Neural cell (in vitro differentiated cells): ENCODE data around the gene MYO1H.

Experiments
- EP300 ChIP-seq: fragments of 450-650 bp; conservative IDR thresholded peaks from 2 replicates; pipeline ENCODE4 v1.6.1; 2014; ENCODE audit warnings: antibody characterized with exemption, mild to moderate bottlenecking, moderate library complexity; ENCODE audit not compliant: poor library complexity, severe bottlenecking
- EZH2 ChIP-seq: fragments of 200-600, 300-800 bp; shearing (Covaris generic), sonication (generic); IDR thresholded peaks from 2 replicates; pipeline ENCODE4 v1.6.1; 2014; ENCODE audit warnings: antibody characterized with exemption, low read length, borderline replicate concordance, mild to moderate bottlenecking; ENCODE audit not compliant: insufficient read depth, poor library complexity, severe bottlenecking
- MXI1 ChIP-seq: fragments of 450-650 bp; conservative IDR thresholded peaks from 2 replicates; pipeline ENCODE4 v1.6.1; 2014; ENCODE audit warnings: antibody characterized with exemption, mild to moderate bottlenecking; ENCODE audit not compliant: poor library complexity, severe bottlenecking
- POLR2AphosphoS5 ChIP-seq: IDR thresholded peaks from 2 replicates; pipeline ENCODE4 v1.6.1; 2012
- RAD21 ChIP-seq: fragments of 450-650 bp; conservative IDR thresholded peaks from 2 replicates; pipeline ENCODE4 v1.6.1; 2014; ENCODE audit warnings: antibody characterized with exemption, mild to moderate bottlenecking, moderate library complexity
- TAF1 ChIP-seq: IDR thresholded peaks from 2 replicates; pipeline ENCODE4 v1.6.1; 2012; ENCODE audit warnings: low read depth
- TF ChIP-seq, protein P1 (sequence below): fragments of 450-650 bp; IDR thresholded peaks from 2 replicates; pipeline ENCODE4 v1.5.1; 2014; ENCODE audit warnings: antibody characterized with exemption, mild to moderate bottlenecking, moderate library complexity; ENCODE audit not compliant: poor library complexity, severe bottlenecking
- TF ChIP-seq, protein P2 (sequence below): IDR thresholded peaks from 2 replicates; pipeline ENCODE4 v1.6.1; 2012; ENCODE audit warnings: borderline replicate concordance

GRCh38 chr12:109489016-109489954, 141.6 kb downstream of the MYO1H start:
- TF ChIP-seq, protein P1, sequence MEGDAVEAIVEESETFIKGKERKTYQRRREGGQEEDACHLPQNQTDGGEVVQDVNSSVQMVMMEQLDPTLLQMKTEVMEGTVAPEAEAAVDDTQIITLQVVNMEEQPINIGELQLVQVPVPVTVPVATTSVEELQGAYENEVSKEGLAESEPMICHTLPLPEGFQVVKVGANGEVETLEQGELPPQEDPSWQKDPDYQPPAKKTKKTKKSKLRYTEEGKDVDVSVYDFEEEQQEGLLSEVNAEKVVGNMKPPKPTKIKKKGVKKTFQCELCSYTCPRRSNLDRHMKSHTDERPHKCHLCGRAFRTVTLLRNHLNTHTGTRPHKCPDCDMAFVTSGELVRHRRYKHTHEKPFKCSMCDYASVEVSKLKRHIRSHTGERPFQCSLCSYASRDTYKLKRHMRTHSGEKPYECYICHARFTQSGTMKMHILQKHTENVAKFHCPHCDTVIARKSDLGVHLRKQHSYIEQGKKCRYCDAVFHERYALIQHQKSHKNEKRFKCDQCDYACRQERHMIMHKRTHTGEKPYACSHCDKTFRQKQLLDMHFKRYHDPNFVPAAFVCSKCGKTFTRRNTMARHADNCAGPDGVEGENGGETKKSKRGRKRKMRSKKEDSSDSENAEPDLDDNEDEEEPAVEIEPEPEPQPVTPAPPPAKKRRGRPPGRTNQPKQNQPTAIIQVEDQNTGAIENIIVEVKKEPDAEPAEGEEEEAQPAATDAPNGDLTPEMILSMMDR: no peak
- TF ChIP-seq EP300: no peak
- no peak for TF ChIP-seq TAF1
- TF ChIP-seq RAD21: no peak
- TF ChIP-seq POLR2AphosphoS5: no peak
- TF ChIP-seq, protein P2, sequence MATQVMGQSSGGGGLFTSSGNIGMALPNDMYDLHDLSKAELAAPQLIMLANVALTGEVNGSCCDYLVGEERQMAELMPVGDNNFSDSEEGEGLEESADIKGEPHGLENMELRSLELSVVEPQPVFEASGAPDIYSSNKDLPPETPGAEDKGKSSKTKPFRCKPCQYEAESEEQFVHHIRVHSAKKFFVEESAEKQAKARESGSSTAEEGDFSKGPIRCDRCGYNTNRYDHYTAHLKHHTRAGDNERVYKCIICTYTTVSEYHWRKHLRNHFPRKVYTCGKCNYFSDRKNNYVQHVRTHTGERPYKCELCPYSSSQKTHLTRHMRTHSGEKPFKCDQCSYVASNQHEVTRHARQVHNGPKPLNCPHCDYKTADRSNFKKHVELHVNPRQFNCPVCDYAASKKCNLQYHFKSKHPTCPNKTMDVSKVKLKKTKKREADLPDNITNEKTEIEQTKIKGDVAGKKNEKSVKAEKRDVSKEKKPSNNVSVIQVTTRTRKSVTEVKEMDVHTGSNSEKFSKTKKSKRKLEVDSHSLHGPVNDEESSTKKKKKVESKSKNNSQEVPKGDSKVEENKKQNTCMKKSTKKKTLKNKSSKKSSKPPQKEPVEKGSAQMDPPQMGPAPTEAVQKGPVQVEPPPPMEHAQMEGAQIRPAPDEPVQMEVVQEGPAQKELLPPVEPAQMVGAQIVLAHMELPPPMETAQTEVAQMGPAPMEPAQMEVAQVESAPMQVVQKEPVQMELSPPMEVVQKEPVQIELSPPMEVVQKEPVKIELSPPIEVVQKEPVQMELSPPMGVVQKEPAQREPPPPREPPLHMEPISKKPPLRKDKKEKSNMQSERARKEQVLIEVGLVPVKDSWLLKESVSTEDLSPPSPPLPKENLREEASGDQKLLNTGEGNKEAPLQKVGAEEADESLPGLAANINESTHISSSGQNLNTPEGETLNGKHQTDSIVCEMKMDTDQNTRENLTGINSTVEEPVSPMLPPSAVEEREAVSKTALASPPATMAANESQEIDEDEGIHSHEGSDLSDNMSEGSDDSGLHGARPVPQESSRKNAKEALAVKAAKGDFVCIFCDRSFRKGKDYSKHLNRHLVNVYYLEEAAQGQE: no peak
- no peak for TF ChIP-seq EZH2
- TF ChIP-seq MXI1: no peak
